Measurements from ENCODE around the gene TNC.

DNA sequence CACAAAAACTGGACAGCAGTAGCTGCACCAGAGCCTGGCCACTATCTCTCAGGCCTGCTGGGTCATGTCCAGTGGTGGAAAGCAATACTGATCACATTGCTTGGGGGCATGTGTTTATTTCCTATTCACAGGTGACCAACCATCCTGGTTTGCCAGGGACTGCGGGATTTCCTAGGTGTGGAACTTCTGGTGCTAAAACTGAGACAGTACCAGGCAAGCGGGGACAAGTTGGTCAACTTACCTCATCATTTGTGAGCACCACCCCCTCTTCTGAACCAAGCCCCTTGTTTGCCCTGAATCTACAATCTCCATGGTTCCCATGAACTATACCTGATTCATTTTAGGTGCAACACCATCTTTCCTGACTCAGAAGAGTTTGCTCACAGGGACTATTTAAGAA lies 81.3 kb downstream of the TNC start:
- no peak for TF ChIP-seq POLR2A (IDR thresholded peaks at IDR 0.05)
- TF ChIP-seq, protein P1, sequence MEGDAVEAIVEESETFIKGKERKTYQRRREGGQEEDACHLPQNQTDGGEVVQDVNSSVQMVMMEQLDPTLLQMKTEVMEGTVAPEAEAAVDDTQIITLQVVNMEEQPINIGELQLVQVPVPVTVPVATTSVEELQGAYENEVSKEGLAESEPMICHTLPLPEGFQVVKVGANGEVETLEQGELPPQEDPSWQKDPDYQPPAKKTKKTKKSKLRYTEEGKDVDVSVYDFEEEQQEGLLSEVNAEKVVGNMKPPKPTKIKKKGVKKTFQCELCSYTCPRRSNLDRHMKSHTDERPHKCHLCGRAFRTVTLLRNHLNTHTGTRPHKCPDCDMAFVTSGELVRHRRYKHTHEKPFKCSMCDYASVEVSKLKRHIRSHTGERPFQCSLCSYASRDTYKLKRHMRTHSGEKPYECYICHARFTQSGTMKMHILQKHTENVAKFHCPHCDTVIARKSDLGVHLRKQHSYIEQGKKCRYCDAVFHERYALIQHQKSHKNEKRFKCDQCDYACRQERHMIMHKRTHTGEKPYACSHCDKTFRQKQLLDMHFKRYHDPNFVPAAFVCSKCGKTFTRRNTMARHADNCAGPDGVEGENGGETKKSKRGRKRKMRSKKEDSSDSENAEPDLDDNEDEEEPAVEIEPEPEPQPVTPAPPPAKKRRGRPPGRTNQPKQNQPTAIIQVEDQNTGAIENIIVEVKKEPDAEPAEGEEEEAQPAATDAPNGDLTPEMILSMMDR (IDR thresholded peaks at IDR 0.05), result no peak
